KOPT-K1 (cell line): ENCODE measurements around the gene OGFOD3.
"Not testable (repeated sequence)": the region's sequence is repeated elsewhere in the genome, so short reads cannot be mapped to it uniquely, and the experiment has no call there.

ENCODE experiments used
- H3K27ac ChIP-seq: fragments of 200-600 bp; sonication (generic); 2 replicates; pipeline ENCODE4 v1.5.1; 2016; ENCODE audit warnings: antibody characterized with exemption, mild to moderate bottlenecking, low read depth, low read length; ENCODE audit not compliant: poor library complexity, severe bottlenecking
- H3K36me3 ChIP-seq: fragments of 200-600 bp; sonication (generic); 2 replicates; pipeline ENCODE4 v1.5.1; 2017; ENCODE audit warnings: antibody characterized with exemption, mild to moderate bottlenecking, low read length, moderate library complexity; ENCODE audit not compliant: insufficient read depth
- H3K9me3 ChIP-seq: fragments of 200-600 bp; sonication (generic); 2 replicates; pipeline ENCODE4 v1.5.1; 2017; ENCODE audit warnings: antibody characterized with exemption, low read length, mild to moderate bottlenecking; ENCODE audit not compliant: insufficient read depth, poor library complexity, severe bottlenecking

Gene OGFOD3

GRCh38 chr17:82373072-82373452 lies 45.3 kb downstream of the OGFOD3 start:
- not testable (repeated sequence) for H3K36me3 ChIP-seq, H3K27ac ChIP-seq, H3K9me3 ChIP-seq

GRCh38 chr17:82372249-82373071 lies 45.9 kb downstream of the OGFOD3 start:
- H3K9me3 ChIP-seq = no peaks in the 10 kb centered on the region
- no peak overlapping the region for H3K27ac ChIP-seq
- H3K36me3 ChIP-seq = no peaks in the 10 kb centered on the region

GRCh38 chr17:82371333-82372248 lies 46.8 kb downstream of the OGFOD3 start, which contains the start of gene UTS2R:
Gene UTS2R, plus strand, starts transcription at chr17:82371765. Its CDS starts 2,560 bp downstream, at chr17:82374325.
- Histone ChIP-seq H3K9me3 (no peaks in the 10 kb centered on the region), H3K27ac (no peak within 1 kb of the TSS), H3K36me3 (no peaks in the 10 kb centered on the region)

GRCh38 chr17:82370471-82371332 lies 47.7 kb downstream of the OGFOD3 start:
- Histone ChIP-seq H3K36me3 (no peaks in the 10 kb centered on the region), H3K9me3 (no peaks in the 10 kb centered on the region), H3K27ac (no peak overlapping the region)

GRCh38 chr17:82369211-82369610 lies 49.2 kb downstream of the OGFOD3 start:
- H3K36me3 ChIP-seq = no peaks in the 10 kb centered on the region
- H3K9me3 ChIP-seq = no peaks in the 10 kb centered on the region
- no peak overlapping the region for H3K27ac ChIP-seq

GRCh38 chr17:82367724-82368524 lies 50.5 kb downstream of the OGFOD3 start:
- no peaks in the 10 kb centered on the region for H3K36me3 ChIP-seq
- peak overlapping the region; percentile 48 for H3K27ac ChIP-seq
- no peaks in the 10 kb centered on the region for H3K9me3 ChIP-seq

GRCh38 chr17:82366749-82367148 lies 51.6 kb downstream of the OGFOD3 start:
- Histone ChIP-seq H3K27ac (no peak overlapping the region), H3K36me3 (no peaks in the 10 kb centered on the region), H3K9me3 (no peaks in the 10 kb centered on the region)

GRCh38 chr17:82365606-82366295 lies 52.6 kb downstream of the OGFOD3 start:
- Histone ChIP-seq H3K36me3 (no peaks in the 10 kb centered on the region), H3K27ac (no peak overlapping the region), H3K9me3 (no peaks in the 10 kb centered on the region)

- H3K27ac ChIP-seq = no peak overlapping the region
- no peaks in the 10 kb centered on the region for H3K36me3 ChIP-seq
- no peaks in the 10 kb centered on the region for H3K9me3 ChIP-seq
These were observed 56.3 kb downstream of the OGFOD3 start for GRCh38 chr17:82361885-82362633.

- peak overlapping the region; percentile 57 for H3K27ac ChIP-seq
- not testable (repeated sequence) for H3K36me3 ChIP-seq, H3K9me3 ChIP-seq
These were observed 58.8 kb downstream of the OGFOD3 start for GRCh38 chr17:82359451-82360074.

- no peaks in the 10 kb centered on the region for H3K9me3 ChIP-seq
- H3K36me3 ChIP-seq = no peaks in the 10 kb centered on the region
- H3K27ac ChIP-seq = peak within 1 kb of the TSS; percentile 57
These were observed 59.7 kb downstream of the OGFOD3 start, which contains the start of gene TEX19 for GRCh38 chr17:82358465-82359350. Gene TEX19, plus strand, starts transcription at chr17:82359247. Its CDS starts 2,904 bp downstream, at chr17:82362151.

- H3K27ac ChIP-seq = no peak overlapping the region
These were observed 61.0 kb downstream of the OGFOD3 start for GRCh38 chr17:82357394-82357793.

More at GRCh38 chr17:82357394-82357793, 61.0 kb downstream of the OGFOD3 start:
- Histone ChIP-seq H3K36me3 (no peaks in the 10 kb centered on the region), H3K9me3 (no peaks in the 10 kb centered on the region)
